Measurements from ENCODE around the gene CCR8.

DNA sequence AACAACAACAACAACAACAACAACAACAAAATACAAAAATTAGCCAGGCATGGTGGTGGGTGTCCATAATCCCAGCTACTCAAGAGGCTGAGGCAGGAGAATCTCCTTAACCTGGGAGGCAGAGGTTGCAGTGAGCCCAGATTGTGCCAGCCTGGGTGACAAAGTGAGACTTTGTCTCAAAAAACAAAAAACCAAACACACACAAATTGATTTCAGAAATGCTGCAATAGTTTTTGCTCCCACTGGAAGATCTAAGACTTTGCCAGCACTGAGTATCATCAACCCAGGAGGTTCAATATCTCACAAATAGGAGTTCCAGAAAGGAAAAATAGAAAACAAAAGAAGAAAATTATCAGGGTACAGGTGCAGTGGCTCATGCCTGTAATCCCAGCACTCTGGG, 16.2 kb upstream of the CCR8 start:
- no peak for TF ChIP-seq POLR2A (IDR thresholded peaks at IDR 0.05)
- TF ChIP-seq, protein P1, sequence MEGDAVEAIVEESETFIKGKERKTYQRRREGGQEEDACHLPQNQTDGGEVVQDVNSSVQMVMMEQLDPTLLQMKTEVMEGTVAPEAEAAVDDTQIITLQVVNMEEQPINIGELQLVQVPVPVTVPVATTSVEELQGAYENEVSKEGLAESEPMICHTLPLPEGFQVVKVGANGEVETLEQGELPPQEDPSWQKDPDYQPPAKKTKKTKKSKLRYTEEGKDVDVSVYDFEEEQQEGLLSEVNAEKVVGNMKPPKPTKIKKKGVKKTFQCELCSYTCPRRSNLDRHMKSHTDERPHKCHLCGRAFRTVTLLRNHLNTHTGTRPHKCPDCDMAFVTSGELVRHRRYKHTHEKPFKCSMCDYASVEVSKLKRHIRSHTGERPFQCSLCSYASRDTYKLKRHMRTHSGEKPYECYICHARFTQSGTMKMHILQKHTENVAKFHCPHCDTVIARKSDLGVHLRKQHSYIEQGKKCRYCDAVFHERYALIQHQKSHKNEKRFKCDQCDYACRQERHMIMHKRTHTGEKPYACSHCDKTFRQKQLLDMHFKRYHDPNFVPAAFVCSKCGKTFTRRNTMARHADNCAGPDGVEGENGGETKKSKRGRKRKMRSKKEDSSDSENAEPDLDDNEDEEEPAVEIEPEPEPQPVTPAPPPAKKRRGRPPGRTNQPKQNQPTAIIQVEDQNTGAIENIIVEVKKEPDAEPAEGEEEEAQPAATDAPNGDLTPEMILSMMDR (IDR thresholded peaks at IDR 0.05), result no peak
